RCC 7860 (cell line): ENCODE results near the gene TMUB2.
"Not testable (repeated sequence)": the region's sequence is repeated elsewhere in the genome, so short reads cannot be mapped to it uniquely, and the experiment has no call there.

Source experiments
- DNase-seq: peaks from one replicate; pipeline ENCODE4 v3.0.0-alpha.2; 2015; ENCODE audit warnings: low spot score
- FAIRE-seq: peaks from 2 replicates; lab custom pipeline; 2012; peaks lifted over from hg19 to GRCh38; lab: Jason Lieb, UNC

TMUB2 gene

DNA sequence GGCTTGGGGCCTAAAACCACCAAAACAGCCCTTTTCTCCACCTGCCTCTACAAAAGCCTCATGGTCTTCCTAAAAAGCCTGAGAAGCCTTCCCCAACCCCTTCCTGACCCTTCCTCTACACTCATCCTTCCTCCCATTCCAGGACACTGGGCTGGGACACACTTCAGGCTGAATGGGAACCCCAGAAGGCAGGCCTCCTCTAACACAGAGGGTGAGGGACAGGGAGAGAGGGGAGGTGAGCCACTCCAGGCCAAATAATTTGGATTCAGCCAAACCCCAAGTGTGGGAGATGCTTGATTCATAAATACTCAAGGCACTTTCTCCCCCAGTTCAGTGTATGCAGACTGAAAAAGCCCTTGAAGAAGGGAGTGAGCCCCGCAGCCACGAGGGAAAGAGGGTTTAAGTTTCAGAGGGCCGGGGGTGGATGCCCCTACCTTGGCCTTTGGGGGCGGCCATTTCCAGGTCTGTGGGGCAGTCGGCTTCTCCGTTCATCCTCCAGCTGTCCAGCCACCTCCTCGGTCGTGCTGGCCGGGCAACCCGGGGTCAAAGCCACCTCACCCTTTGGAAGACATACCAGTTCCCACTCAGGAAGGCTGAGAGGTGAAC, 31.1 kb downstream of the TMUB2 start:
- DNase-seq (no peak), FAIRE-seq (no peak)

DNA sequence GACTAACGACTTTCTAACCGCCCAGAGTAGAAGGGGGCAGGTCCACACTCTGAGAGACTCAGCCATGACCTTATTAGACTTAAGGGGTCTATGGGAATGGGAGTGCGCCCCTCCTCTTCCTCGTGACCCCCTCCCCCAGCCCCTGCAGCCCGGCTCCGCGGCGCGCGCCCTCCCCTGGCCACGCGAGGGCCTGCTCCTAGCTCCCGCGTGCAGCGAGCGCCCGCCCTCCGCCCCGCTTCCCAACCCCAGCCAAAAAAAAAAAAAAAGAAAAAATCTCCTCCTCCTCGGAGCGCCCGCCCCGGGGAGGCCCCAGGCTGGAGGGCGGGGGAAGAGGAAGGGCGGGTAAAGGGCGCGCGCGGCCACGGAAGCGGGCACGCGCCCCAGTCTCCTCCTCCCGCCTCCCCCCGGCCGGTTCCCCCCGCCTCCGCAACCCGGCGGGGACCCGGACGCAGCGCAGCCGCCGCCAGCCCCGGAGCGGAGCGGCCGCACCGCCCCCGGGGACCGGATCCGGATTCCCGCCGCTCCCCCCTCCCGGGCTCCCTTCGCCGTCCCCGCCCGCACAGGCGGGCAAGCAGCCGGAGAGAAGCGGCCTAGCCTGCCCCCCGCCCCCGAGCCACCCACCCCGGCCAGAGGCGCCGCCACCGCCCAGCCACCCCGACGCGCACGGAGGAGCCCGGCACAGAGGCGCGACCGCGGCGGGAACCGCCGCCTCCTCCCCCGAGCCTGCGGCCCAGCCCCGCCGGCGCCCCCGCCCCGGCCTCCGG, 31.8 kb downstream of the TMUB2 start:
- no peak for FAIRE-seq
- peak; percentile 81 for DNase-seq

DNA sequence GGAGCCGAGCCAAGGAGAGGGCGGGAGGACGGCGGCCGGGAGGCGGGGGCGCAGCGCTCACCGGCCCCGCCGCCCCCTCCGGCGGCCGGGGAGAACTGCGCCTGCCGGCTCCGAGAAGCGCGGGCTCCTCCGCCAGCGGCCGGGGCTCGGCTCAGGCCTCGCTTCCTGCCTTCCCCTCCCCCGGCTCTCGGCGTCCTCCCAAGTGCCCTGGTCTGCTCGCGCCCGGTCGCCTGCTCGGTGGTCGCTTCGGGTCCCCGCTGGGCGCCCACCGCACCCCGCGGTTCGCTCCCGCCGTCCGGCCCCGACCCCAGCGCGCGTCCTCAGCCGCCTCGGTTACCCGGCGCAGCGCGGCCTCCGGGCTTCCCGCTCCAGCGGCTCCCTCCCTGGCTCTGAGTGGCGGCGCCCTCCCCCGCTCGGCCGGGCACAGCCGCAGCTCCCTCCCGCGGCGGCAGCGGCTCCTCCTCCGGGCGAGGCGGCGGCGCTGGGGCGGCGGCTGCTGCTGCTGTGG, 32.4 kb downstream of the TMUB2 start:
- FAIRE-seq (no peak), DNase-seq (peak; percentile 43)

DNA sequence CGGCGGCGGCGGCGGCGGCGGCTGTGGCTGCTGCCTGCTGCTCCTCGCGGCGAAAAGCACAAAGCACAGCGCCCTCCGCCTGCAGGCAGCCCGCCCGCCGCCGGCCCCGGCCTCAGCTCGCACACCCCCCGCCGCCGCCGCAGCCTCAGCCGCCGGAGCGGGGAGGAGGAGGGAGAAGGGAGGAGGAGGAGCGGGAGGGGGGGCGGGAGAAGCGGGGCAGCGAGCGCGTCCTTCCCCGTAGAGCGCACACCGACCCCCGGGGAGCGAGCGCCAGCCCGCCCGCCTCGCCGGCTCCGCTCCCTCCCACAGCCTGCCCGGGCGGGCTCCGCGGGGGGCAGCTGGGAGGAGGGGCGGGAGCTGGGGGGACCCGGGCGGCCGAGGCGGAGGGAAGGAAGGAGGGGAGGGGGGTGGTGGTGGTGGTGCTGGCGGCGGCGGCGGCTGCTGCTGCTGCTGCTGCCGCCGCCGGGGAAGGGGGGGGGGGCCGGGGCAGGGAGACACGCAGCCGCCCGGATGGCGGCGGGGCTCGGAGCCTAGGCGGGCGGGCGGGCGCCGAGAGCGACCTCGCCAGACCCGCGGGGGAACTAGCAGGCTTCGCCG, 32.9 kb downstream of the TMUB2 start, which contains the start of gene UBTF:
Gene UBTF, minus strand, starts transcription at position 60 of the 597 bp plus-strand sequence. CDS start 1,446 bp downstream, outside the sequence.
- DNase-seq = peak; percentile 47
- FAIRE-seq = no peak

DNA sequence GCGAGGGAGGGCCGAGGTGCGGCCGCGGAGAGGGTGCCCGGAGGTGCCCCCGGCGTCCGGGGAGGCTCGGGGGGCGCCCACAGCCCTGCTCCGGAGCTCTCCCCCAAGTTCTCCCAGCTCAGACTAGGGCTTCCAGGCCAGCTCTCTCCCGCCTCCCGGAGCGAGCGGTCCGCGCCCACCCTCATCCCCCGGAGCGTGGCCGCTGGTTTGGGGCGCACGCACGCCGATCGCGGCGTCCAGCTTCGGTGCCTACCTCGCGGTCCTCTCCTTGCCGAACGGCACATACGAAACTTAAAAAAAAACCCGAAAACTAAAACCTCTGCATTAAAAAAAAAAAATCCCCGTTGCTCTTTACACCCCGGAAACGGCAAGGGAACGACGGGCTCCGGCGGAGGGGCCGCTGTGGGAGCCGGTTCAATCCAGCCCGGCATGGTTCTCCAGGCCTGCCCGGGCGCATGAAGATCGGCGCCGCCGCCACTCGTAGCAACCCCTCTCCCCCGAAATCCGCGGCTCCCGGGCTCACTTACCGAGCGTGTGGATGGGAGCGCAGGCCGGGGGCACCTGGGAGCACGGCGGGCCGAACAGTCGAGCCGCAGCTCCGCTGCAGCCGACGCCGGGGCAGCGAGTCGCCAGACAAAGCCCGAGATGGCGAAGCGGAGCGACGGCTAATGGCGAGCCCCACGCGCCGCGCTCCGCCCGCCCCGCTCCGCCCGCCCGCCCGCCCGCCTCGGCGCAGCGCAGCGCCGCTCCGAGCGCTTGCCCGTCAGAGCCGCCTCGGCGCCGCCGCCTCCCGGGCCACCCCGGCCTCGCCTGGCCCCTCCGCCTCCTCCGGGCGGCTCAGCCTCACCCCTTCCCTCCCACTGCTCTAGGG, 33.7 kb downstream of the TMUB2 start:
- FAIRE-seq (no peak), DNase-seq (no peak)

DNA sequence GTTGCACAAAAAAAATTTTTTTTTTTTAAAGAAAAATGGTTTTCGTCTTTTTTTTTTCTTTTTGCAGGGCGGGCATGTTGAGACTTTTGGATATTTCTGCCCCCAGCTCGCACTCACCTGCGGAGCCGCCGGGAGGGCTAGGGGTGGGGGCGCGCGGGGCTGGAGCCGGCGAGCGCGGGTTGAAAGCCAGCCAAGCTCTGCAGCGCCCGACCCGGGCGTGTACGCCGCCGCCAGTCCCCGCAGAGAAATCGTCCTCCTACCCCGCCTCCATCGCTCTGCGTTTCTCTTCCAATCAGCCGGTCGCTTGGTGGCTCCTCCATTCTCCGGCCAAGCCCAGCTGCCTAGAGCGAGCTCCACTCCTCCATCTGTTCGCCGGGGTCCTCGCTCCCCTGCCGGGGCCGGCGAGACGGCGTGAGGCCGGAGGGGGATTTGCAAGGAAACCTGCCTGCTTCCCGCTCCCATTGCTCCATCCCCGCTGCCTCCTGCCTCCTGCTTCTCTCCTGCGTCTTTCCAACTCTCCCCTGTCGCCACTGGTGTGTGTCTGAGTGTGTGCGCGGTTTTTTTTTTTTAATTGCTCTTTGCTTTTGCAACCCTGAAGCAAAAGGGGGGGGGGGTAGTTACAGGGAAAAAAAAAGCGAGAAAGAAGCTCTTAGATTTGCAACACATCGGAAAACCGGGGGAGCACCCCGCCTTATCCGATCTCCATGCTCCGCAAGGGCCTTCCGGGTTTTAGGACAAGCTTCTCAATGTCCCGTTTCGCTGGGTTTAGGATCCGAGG, 34.5 kb downstream of the TMUB2 start:
- FAIRE-seq = no peak
- DNase-seq = peak; percentile 46

DNA sequence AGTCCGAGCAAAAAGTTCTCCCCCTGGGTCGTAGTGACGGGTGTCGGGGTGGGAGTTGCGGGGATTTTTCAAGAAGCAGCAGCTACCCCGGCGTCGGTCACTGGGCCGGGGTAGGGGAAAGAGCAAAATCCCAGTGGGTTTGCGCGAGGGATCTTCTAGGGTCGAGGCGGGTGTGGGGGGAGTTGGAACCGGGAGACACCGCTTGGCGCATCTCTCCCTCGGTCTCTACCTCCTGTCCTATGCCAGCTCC, 35.0 kb downstream of the TMUB2 start:
- FAIRE-seq (no peak), DNase-seq (no peak)

DNA sequence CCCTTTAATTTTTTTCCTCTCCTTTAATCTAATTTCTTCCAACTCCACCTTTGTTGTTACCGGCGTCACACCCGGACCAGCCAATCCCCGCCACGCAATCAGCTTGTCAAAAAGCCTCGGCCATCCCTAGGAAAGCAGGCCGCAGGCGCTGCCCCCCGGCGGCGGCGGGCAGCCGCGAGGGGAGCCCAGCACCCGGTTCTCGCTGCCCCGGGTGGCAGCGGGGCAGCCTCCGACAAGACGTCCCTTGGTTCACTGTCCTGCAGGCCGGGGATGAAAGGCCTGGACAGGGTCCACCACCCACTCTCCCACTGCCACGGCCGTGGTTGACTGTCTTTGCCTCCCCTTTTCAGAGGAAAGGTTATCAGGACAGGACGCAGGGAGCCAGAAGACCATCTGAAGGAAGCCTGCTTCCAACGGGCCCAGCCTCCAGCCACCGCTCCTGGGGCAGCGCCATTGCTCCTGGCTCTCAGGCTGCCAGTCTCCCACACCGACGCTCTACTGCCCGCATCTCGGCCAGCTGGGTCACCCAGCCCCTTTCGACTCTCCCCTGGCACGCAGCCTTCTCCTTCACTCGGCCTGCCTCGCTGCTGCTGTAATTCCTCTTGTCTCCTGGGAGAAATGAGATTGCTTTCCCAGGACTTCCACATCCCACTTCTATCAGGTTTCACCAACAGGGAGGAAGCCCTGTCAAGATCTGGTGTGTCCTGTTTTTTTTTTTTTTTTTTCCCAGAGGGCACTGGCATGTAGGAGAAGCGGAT, 35.5 kb downstream of the TMUB2 start:
- FAIRE-seq = no peak

DNA sequence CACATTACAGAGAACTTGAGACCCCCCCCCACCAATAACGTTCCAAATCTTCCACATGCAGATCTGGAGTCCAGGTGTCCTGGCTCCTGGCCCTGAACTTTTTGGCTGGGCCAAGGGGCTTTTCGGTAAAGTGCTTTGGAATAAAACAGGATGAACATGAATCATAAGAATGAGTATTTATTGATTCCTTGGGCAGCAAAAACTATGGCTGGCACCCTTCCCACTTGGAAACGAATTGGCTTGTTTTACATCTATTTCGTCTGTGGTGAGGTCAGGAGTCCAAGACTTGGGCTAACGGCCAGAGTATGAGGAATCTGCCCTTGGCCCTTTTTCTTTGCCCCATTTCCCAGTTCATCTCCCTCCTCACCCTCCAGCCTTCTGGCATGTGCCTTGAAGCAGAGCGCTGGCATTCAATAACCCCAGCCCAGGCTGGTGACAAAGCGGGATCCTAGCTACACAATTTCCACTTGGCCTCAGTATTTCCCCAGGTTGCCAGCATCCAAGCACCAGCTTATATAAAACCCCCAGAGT, 36.8 kb downstream of the TMUB2 start:
- peak; percentile 41 for DNase-seq
- peak; percentile 66 for FAIRE-seq

More for the DNA sequence above, 35.5 kb downstream of the TMUB2 start:
- DNase-seq = peak; percentile 61

DNA sequence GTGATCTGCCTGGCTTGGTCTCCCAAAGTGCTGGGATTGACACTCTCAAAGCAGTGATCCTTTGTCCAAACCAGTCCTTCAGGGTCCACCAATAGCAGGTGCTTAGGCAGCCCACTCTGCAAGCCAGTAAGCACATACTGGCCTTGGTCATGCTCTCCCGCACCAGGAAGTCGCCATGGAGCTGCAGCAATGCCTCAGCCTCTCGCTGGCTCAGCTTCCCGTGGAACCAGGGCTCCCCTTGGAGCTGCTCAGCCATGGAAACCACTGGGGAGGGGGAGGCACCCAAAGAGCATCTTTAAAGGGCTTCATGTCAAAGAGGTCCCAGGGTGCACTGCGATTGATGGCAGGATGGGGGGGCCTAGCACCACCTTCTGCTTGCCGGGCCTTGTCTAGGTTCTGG, 42.3 kb downstream of the TMUB2 start:
- DNase-seq = peak; percentile 6
- no peak for FAIRE-seq

DNA sequence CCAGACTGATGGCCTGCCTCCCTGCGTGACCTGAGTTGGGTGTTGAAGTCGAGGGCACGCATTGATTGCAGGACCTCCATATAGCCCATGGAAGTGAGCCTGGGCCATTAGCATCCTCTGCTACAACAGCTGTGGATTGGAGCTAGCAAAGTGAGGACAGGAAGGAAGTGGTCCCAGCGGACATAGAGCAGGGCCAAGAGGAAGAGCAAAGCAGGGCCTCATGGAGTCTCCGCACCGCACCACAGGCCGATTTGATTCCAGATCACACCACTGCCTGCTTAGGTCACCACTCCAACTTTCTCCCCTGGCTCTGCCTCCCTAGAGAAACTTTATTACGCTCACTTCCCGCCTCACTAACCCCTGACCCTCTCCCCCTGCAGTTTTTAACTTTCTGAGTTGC, 43.4 kb downstream of the TMUB2 start:
- FAIRE-seq = no peak
- no peak for DNase-seq

DNA sequence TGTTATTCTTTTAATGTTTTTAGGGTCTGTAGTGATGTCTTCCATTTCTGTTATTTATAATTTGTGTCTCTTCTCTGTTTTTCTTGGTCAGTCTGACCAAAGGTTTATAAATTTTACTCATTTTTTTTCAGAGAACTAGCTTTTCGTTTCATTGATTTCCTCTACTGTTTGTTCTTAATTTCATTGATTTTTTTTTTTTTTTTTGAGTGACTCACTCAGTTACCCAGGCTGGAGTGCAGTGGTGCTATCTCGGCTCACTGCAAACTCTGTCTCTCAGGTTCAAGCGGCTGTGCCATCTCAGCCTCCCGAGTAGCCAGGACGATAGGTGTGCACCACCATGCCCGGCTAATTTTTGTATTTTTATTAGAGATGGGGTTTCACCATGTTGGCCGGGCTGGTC, 45.3 kb downstream of the TMUB2 start:
- FAIRE-seq (no peak), DNase-seq (no peak)

DNA sequence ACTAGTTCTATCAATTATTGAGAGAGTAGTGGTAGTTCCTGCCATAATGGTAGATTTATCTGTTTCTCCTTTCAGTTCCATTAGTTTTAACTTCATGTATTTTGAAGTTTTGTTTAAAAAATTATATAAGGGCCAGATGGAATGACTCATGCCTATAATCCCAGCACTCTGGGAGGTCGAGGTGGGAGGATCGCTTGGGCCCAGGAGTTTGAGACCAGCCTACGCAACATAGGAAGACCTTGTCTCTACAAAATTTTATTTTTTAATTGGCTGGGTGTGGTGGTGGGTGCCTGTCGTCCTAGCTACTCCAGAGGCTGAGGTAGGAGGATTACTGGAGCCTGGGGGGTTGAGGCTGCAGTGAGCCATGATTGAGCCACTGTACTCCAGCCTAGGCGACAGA, 46.8 kb downstream of the TMUB2 start:
- DNase-seq (no peak), FAIRE-seq (no peak)

DNA sequence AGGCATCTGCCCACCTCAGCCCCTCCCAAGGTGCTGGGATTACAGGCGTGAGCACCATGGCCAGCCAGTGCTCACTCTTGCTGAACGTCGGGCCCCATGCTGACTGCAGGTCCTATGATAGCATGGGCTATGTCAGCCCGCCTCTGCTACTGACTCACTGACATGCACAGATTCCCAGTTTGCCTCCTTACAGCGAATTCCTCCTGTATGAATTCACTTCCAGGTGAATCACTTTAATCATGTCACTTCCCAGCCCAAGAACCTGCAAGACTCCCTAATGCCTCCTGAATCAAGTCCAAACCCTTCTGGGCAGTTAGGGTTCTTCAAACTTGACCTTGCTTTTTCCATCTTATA, 48.8 kb downstream of the TMUB2 start:
- DNase-seq (peak; percentile 97), FAIRE-seq (peak; percentile 95)

DNA sequence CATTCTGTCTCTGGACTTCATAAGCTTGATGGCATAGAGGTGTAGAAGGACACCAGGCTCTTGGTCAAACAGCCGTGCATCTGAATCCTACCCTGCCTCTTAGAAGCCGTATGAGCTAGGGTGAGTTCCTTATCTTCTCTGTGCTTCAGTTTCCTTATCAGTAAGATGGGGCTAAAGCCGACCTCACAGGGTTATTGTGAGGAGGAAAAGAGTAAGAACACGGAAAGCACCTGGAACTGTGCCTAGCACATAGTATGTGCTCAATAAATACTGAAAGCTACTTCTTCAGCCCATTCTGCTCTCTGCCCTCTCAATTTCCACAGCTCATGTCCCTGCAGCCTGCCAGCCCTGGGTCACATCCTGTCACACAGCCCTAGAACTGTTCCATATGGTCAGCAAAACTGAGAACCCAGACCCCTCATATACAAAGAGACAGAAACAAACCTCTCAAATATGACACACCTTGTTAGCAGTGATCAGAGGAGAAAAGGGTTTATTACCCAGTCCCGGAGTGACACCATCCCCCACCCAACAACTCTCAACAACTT, 49.7 kb downstream of the TMUB2 start:
- FAIRE-seq = no peak
- no peak for DNase-seq

DNA sequence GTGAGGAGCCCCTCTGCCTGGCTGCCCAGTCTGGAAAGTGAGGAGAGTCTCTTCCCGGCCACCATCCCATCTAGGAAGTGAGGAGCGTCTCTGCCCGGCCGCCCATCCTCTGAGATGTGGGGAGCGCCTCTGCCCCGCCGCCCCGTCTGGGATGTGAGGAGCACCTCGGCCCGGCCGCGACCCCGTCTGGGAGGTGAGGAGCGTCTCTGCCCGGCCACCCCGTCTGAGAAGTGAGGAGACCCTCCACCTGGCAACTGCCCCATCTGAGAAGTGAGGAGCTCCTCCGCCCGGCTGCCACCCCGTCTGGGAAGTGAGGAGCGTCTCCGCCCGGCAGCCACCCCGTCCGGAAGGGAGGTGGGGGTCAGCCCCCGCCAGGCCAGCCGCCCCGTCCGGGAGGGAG, 51.1 kb downstream of the TMUB2 start:
- not testable (repeated sequence) for DNase-seq, FAIRE-seq

DNA sequence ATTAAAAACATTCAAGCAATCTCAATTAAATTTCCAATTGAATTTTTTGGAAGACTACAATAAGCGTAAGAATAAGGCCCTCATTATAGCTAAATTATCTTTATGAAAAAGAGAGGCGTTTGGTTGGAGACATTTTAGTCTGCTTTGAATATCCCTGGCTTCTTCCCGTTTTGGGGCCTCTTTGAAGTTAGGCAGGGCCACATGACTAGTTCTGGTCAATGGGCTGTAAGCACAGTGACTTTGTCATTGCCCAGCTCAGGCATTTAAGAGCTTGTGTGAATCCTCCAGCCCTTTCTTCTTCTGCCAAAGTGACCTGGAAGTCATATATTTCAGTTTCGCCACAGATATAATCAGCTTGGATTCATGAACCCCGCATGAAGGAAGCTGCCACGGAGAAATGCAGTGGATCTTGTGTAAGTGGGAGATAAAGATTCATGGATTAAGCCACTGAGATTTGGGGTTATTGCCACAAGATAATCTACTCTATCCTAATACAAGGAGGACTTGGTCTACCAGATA, 54.4 kb downstream of the TMUB2 start:
- DNase-seq = no peak
- FAIRE-seq = no peak
